HepG2 (cell line): ENCODE measurements around the gene SELENOM. TPM values are rescaled to one million over a fixed set of nuclear protein-coding genes. Genes with fewer than 3 reads are reported as not detected.

Source experiments
- ATAC-seq: fragments of 200-7000 bp; cut with Tn5 transposase; 3 replicates; pipeline ENCODE4 v1.9.1; 2020; ENCODE audit warnings: mild to moderate bottlenecking, moderate library complexity
- BruUV-seq: library from RNA; stranded (reverse); fragments of 400-500 nt; replicated peaks from 2 replicates; lab custom pipeline; 2021; lab: Mats Ljungman, UMichigan
- CTCF ChIA-PET: fragments of 300-600 bp; formaldehyde crosslinking; extraction: SDS; loops from one replicate; lab custom pipeline; 2021; ENCODE audit warnings: low total read pairs, inconsistent platforms, low intra/inter-chr PET ratio; lab: Yijun Ruan, JAX
- POLR2A ChIA-PET: fragments of 350-600 bp; sonication (Branson Sonifier 250); formaldehyde crosslinking; loops from one replicate; lab custom pipeline; 2020; ENCODE audit warnings: antibody characterized with exemption, inconsistent platforms; lab: Yijun Ruan, JAX
- DNase-seq: peaks from one replicate; pipeline ENCODE4 v3.0.0-alpha.2; 2015; ENCODE audit warnings: low spot score
- FAIRE-seq: peaks from 3 replicates; lab custom pipeline; 2011; peaks lifted over from hg19 to GRCh38; lab: Jason Lieb, UNC
- H2AFZ ChIP-seq: one replicate; pipeline ENCODE4 v1.6.1; 2011; ENCODE audit warnings: low read length, inconsistent platforms
- H3K27ac ChIP-seq: fragments of 300-600 bp; 3 replicates; pipeline ENCODE4 v1.8.0; 2011; ENCODE audit warnings: mixed run types, mild to moderate bottlenecking, mixed read lengths, low read length, inconsistent platforms; ENCODE audit not compliant: insufficient read depth; ENCODE audit errors: extremely low read length
- H3K27me3 ChIP-seq, 2 experiments: fragments of 200-600 bp in 1 of 2; 2 replicates in 1 of 2; 3 replicates in 1 of 2; pipeline versions ENCODE4 v1.6.0 to v1.8.0; 2011; ENCODE audit warnings: low read length in 2 of 2, mild to moderate bottlenecking in 2 of 2, moderate library complexity in 2 of 2, inconsistent platforms in 1 of 2; ENCODE audit not compliant: insufficient read depth in 2 of 2, control insufficient read depth in 1 of 2
- H3K36me3 ChIP-seq, 2 experiments: fragments of 200-600 bp in 1 of 2; replicated peaks in 1 of 2; 2 replicates in 1 of 2; 3 replicates in 1 of 2; pipeline versions ENCODE4 v1.5.1 to v1.8.0; 2011; ENCODE audit warnings: low read length in 2 of 2, inconsistent platforms in 1 of 2; ENCODE audit not compliant: insufficient read depth in 2 of 2, control insufficient read depth in 1 of 2
- H3K4me1 ChIP-seq: 2 replicates; pipeline ENCODE4 v1.5.1; 2012; ENCODE audit warnings: low read length, inconsistent platforms; ENCODE audit not compliant: insufficient read depth
- H3K4me2 ChIP-seq: 2 replicates; pipeline ENCODE4 v1.6.0; 2011; ENCODE audit warnings: low read depth, low read length, inconsistent platforms
- H3K4me3 ChIP-seq, 3 experiments: fragments of 200-600 bp in 1 of 3; sonication (generic), shearing (Covaris generic) in 1 of 3; replicated peaks in 1 of 3; 2 replicates each; pipeline ENCODE4 v1.5.1; 2011 to 2016; ENCODE audit warnings: low read length in 3 of 3, inconsistent platforms in 2 of 3, low read depth in 2 of 3, mild to moderate bottlenecking in 2 of 3, control low read depth in 1 of 3, mixed read lengths in 1 of 3; ENCODE audit not compliant: insufficient read depth in 1 of 3
- H3K79me2 ChIP-seq: one replicate; pipeline ENCODE4 v1.6.1; 2011; ENCODE audit warnings: low read length, inconsistent platforms; ENCODE audit not compliant: insufficient read depth
- H3K9ac ChIP-seq: 2 replicates; pipeline ENCODE4 v1.6.0; 2011; ENCODE audit warnings: mild to moderate bottlenecking, low read depth, low read length, inconsistent platforms; ENCODE audit not compliant: insufficient read depth
- H3K9me3 ChIP-seq: 2 replicates; pipeline ENCODE4 v1.5.1; 2012; ENCODE audit warnings: mild to moderate bottlenecking, low read length
- H4K20me1 ChIP-seq: 2 replicates; pipeline ENCODE4 v1.6.0; 2011; ENCODE audit warnings: inconsistent platforms, mild to moderate bottlenecking, low read length, moderate library complexity; ENCODE audit not compliant: insufficient read depth
- HNF4A ChIP-seq: sonication (generic); formaldehyde crosslinking; IDR thresholded peaks from 2 replicates; pipeline ENCODE4 v1.4.0; 2020; ENCODE audit warnings: missing genetic modification reagents
- RFXANK ChIP-seq: IDR thresholded peaks from 2 replicates; pipeline ENCODE4 v1.6.1; 2016
- SATB2 ChIP-seq: sonication (generic); formaldehyde crosslinking; IDR thresholded peaks from 2 replicates; pipeline ENCODE4 v1.5.0; 2020; ENCODE audit warnings: missing genetic modification reagents
- SIX4 ChIP-seq: sonication (generic); formaldehyde crosslinking; IDR thresholded peaks from 2 replicates; pipeline ENCODE4 v1.4.0; 2020; ENCODE audit warnings: missing genetic modification reagents
- SNAI1 ChIP-seq: sonication (generic); formaldehyde crosslinking; IDR thresholded peaks from 2 replicates; pipeline ENCODE4 v1.5.0; 2020; ENCODE audit warnings: mild to moderate bottlenecking, missing genetic modification reagents, borderline replicate concordance
- TCF7 ChIP-seq: sonication (generic); IDR thresholded peaks from 2 replicates; pipeline ENCODE4 v1.6.1; 2016; ENCODE audit warnings: antibody characterized with exemption, low read depth
- TRAFD1 ChIP-seq: sonication (generic); formaldehyde crosslinking; IDR thresholded peaks from 2 replicates; pipeline ENCODE4 v1.5.1; 2020; ENCODE audit warnings: missing genetic modification reagents, mild to moderate bottlenecking, borderline replicate concordance
- ZNF180 ChIP-seq: sonication (generic); formaldehyde crosslinking; IDR thresholded peaks from 2 replicates; pipeline ENCODE4 v1.4.0; 2020; ENCODE audit warnings: low read depth, missing genetic modification reagents, borderline replicate concordance
- ZNF503 ChIP-seq: sonication (generic); formaldehyde crosslinking; IDR thresholded peaks from 2 replicates; pipeline ENCODE4 v1.4.0; 2020; ENCODE audit warnings: missing genetic modification reagents
- ZNF674 ChIP-seq: sonication (generic); formaldehyde crosslinking; IDR thresholded peaks from 2 replicates; pipeline ENCODE4 v1.5.0; 2020; ENCODE audit warnings: low read depth, mild to moderate bottlenecking, missing genetic modification reagents
- ZSCAN29 ChIP-seq: sonication (generic); formaldehyde crosslinking; conservative IDR thresholded peaks from 2 replicates; pipeline ENCODE4 v1.4.0; 2020; ENCODE audit warnings: mild to moderate bottlenecking, missing genetic modification reagents
- WGBS: methylation state at CpG from one replicate; pipeline ENCODE4 v1.1.6; 2017; ENCODE audit warnings: low lambda C conversion rate; 5-methylcytosine and 5-hydroxymethylcytosine counted together
- in situ Hi-C: cut with HindIII; loops from 2 replicates; pipeline ENCODE4 v1.10.0; 2017; ENCODE audit warnings: low pct_unique_long_range_greater_than_20kb; ENCODE audit not compliant: extremely low pct_ligation_motif_present
- intact Hi-C: fragments of 100-400 bp; cut with micrococcal nuclease; formaldehyde crosslinking; loops from one replicate; pipeline ENCODE4 v1.10.0; 2022; ENCODE audit not compliant: unreplicated experiment
- polyA plus RNA-seq, 8 experiments: library from polyadenylated mRNA; depleted of rRNA in 3 of 8; stranded (reverse) in 7 of 8; unstranded in 1 of 8; fragments of >200 nt; fragmentation: Illumina TruSeq in 4 of 8; extraction: Trizol in 4 of 8; gene quantifications; 2 replicates each; pipeline versions ENCODE4 v1.2.1 to v1.2.3, GENCODE V29; 2011 to 2016; ENCODE audit warnings: low read depth in 4 of 8, missing spikeins in 1 of 8, mixed read lengths in 1 of 8; ENCODE audit not compliant: insufficient read depth in 1 of 8
- total RNA-seq, 5 experiments: library from RNA; depleted of rRNA; stranded (reverse); fragments of >200 nt; fragmentation: Illumina TruSeq; extraction: Trizol; gene quantifications; 2 replicates each; pipeline ENCODE4 v1.2.3, GENCODE V29; 2016; ENCODE audit warnings: low read depth in 1 of 5
- TF ChIP-seq, protein P1 (sequence below): sonication (generic); formaldehyde crosslinking; IDR thresholded peaks from 2 replicates; pipeline ENCODE4 v1.4.0; 2020; ENCODE audit warnings: missing genetic modification reagents

The SELENOM gene
- total and polyA plus RNA-seq, 2 of the 13 experiments (the other 11 are each of a cell fraction or from before 2014, with no cell fraction given): 4.1 to 4.3 TPM

DNA sequence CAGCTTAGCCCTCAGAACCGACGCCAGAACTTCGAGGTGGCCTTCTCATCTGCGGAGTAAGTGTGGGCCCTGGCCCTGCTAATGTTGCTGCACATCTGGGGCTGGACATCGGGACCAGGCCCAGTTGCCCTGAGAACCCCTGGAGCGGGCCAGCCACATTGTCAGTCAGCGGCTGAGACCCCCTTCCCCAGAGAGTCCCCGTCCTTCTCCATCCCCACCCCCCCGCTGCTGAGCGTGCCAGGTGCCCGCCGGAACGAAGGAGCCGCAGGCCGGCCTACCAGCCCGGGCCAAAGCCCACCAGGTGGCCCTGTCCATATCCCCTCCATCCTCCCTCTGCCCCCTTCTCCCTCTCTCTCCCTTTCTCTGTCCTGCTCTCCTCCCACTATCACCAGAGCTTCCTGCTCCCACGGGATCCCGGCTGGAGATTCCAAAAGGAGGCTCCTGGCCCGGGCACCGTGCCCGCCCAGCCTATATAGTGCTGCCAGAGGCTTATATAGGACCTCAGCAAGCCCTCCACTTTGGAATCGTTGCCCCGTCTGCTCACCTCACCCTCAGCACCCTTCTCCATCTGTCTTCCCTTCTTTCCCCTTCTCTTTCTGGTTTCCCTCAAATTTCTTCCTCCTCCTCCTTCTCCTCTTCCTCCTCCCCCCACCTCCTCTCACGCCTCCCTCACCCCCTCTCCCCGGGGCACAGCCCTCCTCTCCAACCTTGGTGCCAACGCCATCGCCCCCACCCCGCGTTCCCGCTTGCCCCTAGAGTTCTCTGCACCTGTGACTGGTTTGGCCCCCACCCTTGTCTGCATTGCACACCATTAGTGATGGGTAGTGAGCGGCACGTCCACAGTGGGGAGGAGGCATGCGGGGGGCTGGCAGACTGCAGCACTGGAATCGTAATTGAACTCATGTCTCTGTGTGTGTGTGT is 7.3 kb downstream of the SELENOM start:
- DNase-seq (no peak), FAIRE-seq (no peak)
- no peak overlapping the region for H3K27ac ChIP-seq
- in situ Hi-C loops: loop anchor here (5.0 kb wide), 1 partner anchor 42 kb away; the partner anchor contains the start of gene PLA2G3
- H3K4me3 ChIP-seq: no peak overlapping the region
- TF ChIP-seq ZNF674 (CRISPR knock-in tag): no peak
- no peak for TF ChIP-seq SNAI1
- TF ChIP-seq, protein P1, sequence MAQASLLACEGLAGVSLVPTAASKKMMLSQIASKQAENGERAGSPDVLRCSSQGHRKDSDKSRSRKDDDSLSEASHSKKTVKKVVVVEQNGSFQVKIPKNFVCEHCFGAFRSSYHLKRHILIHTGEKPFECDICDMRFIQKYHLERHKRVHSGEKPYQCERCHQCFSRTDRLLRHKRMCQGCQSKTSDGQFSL (CRISPR knock-in tag): no peak
- no peak for TF ChIP-seq ZNF180
- TF ChIP-seq SATB2 (CRISPR knock-in tag): no peak
- no peak for TF ChIP-seq TCF7
- TF ChIP-seq ZNF503 (CRISPR knock-in tag): no peak
- TF ChIP-seq RFXANK (CRISPR knock-in tag): no peak
- TF ChIP-seq HNF4A: no peak
- TF ChIP-seq ZSCAN29 (CRISPR knock-in tag): no peak
- TF ChIP-seq SIX4 (CRISPR knock-in tag): no peak
- TF ChIP-seq TRAFD1 (CRISPR knock-in tag): no peak
- TF ChIP-seq, all 625 proteins: peak for 0
- Histone ChIP-seq H3K9ac (no peak overlapping the region), H3K4me1 (peaks cover 19% of the 10 kb centered on the region), H3K9me3 (no peaks in the 10 kb centered on the region), H3K4me2 (no peak overlapping the region), H3K36me3 (peaks cover 19 to 38% of the 10 kb centered on the region in 2 experiments; a peak in 4 of 5 replicates), H3K79me2 (no peaks in the 10 kb centered on the region), H3K27me3 (no peaks in the 10 kb centered on the region), H4K20me1 (no peaks in the 10 kb centered on the region), H2AFZ (no peak overlapping the region)
- no peak for ATAC-seq
- intact Hi-C loops: no loop called here
- 97% methylated on average over 21 of the region's 34 CpGs for WGBS
- BruUV-seq: no TSS peak
- ChIA-PET CTCF (no interaction called here), POLR2A (no interaction called here)
